OCI-LY1 (cell line): ENCODE measurements around the gene TLE7.

Experiments
- H2AFZ ChIP-seq: fragments of 200-600 bp; sonication (generic), shearing (Covaris generic); 2 replicates; pipeline ENCODE4 v1.6.0; 2014; ENCODE audit warnings: antibody characterized with exemption, mild to moderate bottlenecking, low read length
- H3F3A ChIP-seq: fragments of 200-600 bp; sonication (generic), shearing (Covaris generic); 2 replicates; pipeline ENCODE4 v1.6.0; 2014; ENCODE audit warnings: mild to moderate bottlenecking, antibody characterized with exemption, low read length, moderate library complexity; ENCODE audit not compliant: insufficient read depth
- H3K27ac ChIP-seq: fragments of 200-600 bp; sonication (generic); 2 replicates; pipeline ENCODE4 v1.5.1; 2014; ENCODE audit warnings: low read length, mixed run types, mild to moderate bottlenecking, low read depth; ENCODE audit not compliant: poor library complexity, severe bottlenecking
- H3K27me3 ChIP-seq: fragments of 200-600 bp; sonication (generic); 2 replicates; pipeline ENCODE4 v1.6.0; 2014; ENCODE audit warnings: antibody characterized with exemption, mild to moderate bottlenecking, low read length, moderate library complexity; ENCODE audit not compliant: insufficient read depth
- H3K36me3 ChIP-seq: fragments of 200-600 bp; sonication (generic); 2 replicates; pipeline ENCODE4 v1.6.1; 2014; ENCODE audit warnings: mild to moderate bottlenecking, antibody characterized with exemption, low read length, moderate library complexity, mixed read lengths; ENCODE audit not compliant: insufficient read depth
- H3K4me1 ChIP-seq: fragments of 200-600 bp; sonication (generic); 2 replicates; pipeline ENCODE4 v1.5.1; 2014; ENCODE audit warnings: mild to moderate bottlenecking, low read length, moderate library complexity; ENCODE audit not compliant: insufficient read depth, severe bottlenecking
- H3K4me2 ChIP-seq: fragments of 200-600 bp; sonication (generic), shearing (Covaris generic); 2 replicates; pipeline ENCODE4 v1.6.1; 2014; ENCODE audit warnings: low read length
- H3K4me3 ChIP-seq: fragments of 200-600 bp; sonication (generic); 2 replicates; pipeline ENCODE4 v1.5.1; 2014; ENCODE audit warnings: low read length, low read depth, mild to moderate bottlenecking, mixed read lengths; ENCODE audit not compliant: poor library complexity, severe bottlenecking
- H3K79me2 ChIP-seq: fragments of 200-600 bp; shearing (Covaris generic); 2 replicates; pipeline ENCODE4 v1.6.1; 2016; ENCODE audit warnings: mixed run types, low read length, mixed read lengths; ENCODE audit not compliant: insufficient read depth
- H3K9ac ChIP-seq: fragments of 200-600 bp; sonication (generic), shearing (Covaris generic); 2 replicates; pipeline ENCODE4 v1.6.1; 2014; ENCODE audit warnings: mild to moderate bottlenecking, low read length, mixed read lengths
- H3K9me2 ChIP-seq: fragments of 200-600 bp; sonication (generic), shearing (Covaris generic); 2 replicates; pipeline ENCODE4 v1.6.1; 2014; ENCODE audit warnings: low read depth, mild to moderate bottlenecking, low read length, mixed read lengths
- H3K9me3 ChIP-seq: fragments of 200-600 bp; shearing (Covaris generic); 2 replicates; pipeline ENCODE4 v1.6.1; 2014; ENCODE audit warnings: low read length, mixed read lengths
- H4K20me1 ChIP-seq: fragments of 200-600 bp; sonication (generic), shearing (Covaris generic); 2 replicates; pipeline ENCODE4 v1.6.0; 2016; ENCODE audit warnings: mild to moderate bottlenecking, low read length; ENCODE audit not compliant: insufficient read depth
- CTCF ChIP-seq: fragments of 200-600 bp; sonication (generic), shearing (Covaris generic); IDR thresholded peaks from 2 replicates; pipeline ENCODE4 v1.5.1; 2017; ENCODE audit warnings: mild to moderate bottlenecking, antibody characterized with exemption, low read length, moderate library complexity, mixed read lengths
- EZH2 ChIP-seq: fragments of 200-600 bp; sonication (generic), shearing (Covaris generic); IDR thresholded peaks from 2 replicates; pipeline ENCODE4 v1.8.0; 2017; ENCODE audit warnings: borderline replicate concordance, mixed run types, mild to moderate bottlenecking, antibody characterized with exemption, low read length, moderate library complexity, mixed read lengths

The TLE7 gene

GRCh38 chr16:71442051-71442440 is at the start of gene TLE7:
TLE7 (minus strand) TSS chr16:71442054; CDS start chr16:71433324, 8,730 bp downstream.
- Histone ChIP-seq H3F3A (no peaks in the 10 kb centered on the region), H2AFZ (no peak within 1 kb of the TSS), H3K4me1 (no peaks in the 10 kb centered on the region), H3K9me2 (no peaks in the 10 kb centered on the region), H3K79me2 (no peaks in the 10 kb centered on the region), H3K9me3 (peaks cover 8% of the 10 kb centered on the region; the same call in 1 of the 2 replicates), H3K27ac (no peak within 1 kb of the TSS), H3K4me3 (no peak within 1 kb of the TSS), H3K4me2 (no peak within 1 kb of the TSS), H4K20me1 (no peaks in the 10 kb centered on the region), H3K9ac (no peak within 1 kb of the TSS), H3K36me3 (no peaks in the 10 kb centered on the region), H3K27me3 (peaks cover 5% of the 10 kb centered on the region; the same call in 1 of the 2 replicates)
- TF ChIP-seq EZH2: no peak

- H3K9me2 ChIP-seq: no peaks in the 10 kb centered on the region
- H4K20me1 ChIP-seq: no peaks in the 10 kb centered on the region
- TF ChIP-seq EZH2: no peak
- TF ChIP-seq CTCF: no peak
Measured at GRCh38 chr16:71491054-71491453, 49.2 kb upstream of the TLE7 start.

GRCh38 chr16:71490361-71490760 is 48.5 kb upstream of the TLE7 start:
- no peaks in the 10 kb centered on the region for H3K36me3 ChIP-seq
- H3K4me2 ChIP-seq: no peak overlapping the region
- TF ChIP-seq CTCF: no peak
- no peak for TF ChIP-seq EZH2
- no peak overlapping the region for H3K9ac ChIP-seq
- no peaks in the 10 kb centered on the region for H3K9me3 ChIP-seq
- H2AFZ ChIP-seq: no peak overlapping the region
- no peak overlapping the region for H3K4me3 ChIP-seq
- H3K4me1 ChIP-seq: no peaks in the 10 kb centered on the region
- no peaks in the 10 kb centered on the region for H3K27me3 ChIP-seq
- H3K9me2 ChIP-seq: no peaks in the 10 kb centered on the region
- H3K27ac ChIP-seq: no peak overlapping the region
- no peaks in the 10 kb centered on the region for H4K20me1 ChIP-seq
- no peaks in the 10 kb centered on the region for H3F3A ChIP-seq
- H3K79me2 ChIP-seq: no peaks in the 10 kb centered on the region

More at GRCh38 chr16:71491054-71491453, 49.2 kb upstream of the TLE7 start:
- Histone ChIP-seq H2AFZ (no peak overlapping the region), H3F3A (no peaks in the 10 kb centered on the region), H3K27me3 (no peaks in the 10 kb centered on the region), H3K4me3 (no peak overlapping the region), H3K9me3 (no peaks in the 10 kb centered on the region), H3K27ac (no peak overlapping the region), H3K79me2 (no peaks in the 10 kb centered on the region), H3K4me2 (no peak overlapping the region), H3K36me3 (no peaks in the 10 kb centered on the region), H3K9ac (no peak overlapping the region), H3K4me1 (no peaks in the 10 kb centered on the region)

- Histone ChIP-seq H4K20me1 (no peaks in the 10 kb centered on the region), H2AFZ (no peak within 1 kb of the TSS), H3K9me3 (no peaks in the 10 kb centered on the region), H3K4me2 (no peak within 1 kb of the TSS), H3K79me2 (no peaks in the 10 kb centered on the region), H3K9me2 (no peaks in the 10 kb centered on the region), H3K27ac (no peak within 1 kb of the TSS), H3K36me3 (no peaks in the 10 kb centered on the region), H3K27me3 (no peaks in the 10 kb centered on the region), H3K4me1 (peaks cover 4% of the 10 kb centered on the region), H3F3A (no peaks in the 10 kb centered on the region), H3K4me3 (no peak within 1 kb of the TSS), H3K9ac (no peak within 1 kb of the TSS)
- TF ChIP-seq EZH2 (no peak), CTCF (no peak)
Measured at GRCh38 chr16:71489122-71489521, 47.3 kb upstream of the TLE7 start, which contains the start of gene ZNF19. ZNF19 (minus strand) TSS chr16:71489324; CDS start chr16:71482114, 7,210 bp downstream.
